ENCODE data around the gene ZFYVE28.

- TF ChIP-seq, protein P1, sequence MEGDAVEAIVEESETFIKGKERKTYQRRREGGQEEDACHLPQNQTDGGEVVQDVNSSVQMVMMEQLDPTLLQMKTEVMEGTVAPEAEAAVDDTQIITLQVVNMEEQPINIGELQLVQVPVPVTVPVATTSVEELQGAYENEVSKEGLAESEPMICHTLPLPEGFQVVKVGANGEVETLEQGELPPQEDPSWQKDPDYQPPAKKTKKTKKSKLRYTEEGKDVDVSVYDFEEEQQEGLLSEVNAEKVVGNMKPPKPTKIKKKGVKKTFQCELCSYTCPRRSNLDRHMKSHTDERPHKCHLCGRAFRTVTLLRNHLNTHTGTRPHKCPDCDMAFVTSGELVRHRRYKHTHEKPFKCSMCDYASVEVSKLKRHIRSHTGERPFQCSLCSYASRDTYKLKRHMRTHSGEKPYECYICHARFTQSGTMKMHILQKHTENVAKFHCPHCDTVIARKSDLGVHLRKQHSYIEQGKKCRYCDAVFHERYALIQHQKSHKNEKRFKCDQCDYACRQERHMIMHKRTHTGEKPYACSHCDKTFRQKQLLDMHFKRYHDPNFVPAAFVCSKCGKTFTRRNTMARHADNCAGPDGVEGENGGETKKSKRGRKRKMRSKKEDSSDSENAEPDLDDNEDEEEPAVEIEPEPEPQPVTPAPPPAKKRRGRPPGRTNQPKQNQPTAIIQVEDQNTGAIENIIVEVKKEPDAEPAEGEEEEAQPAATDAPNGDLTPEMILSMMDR (IDR thresholded peaks at IDR 0.05): no peak
- TF ChIP-seq POLR2AphosphoS5 (IDR thresholded peaks at IDR 0.05): no peak
- no peak for TF ChIP-seq POLR2A (IDR thresholded peaks at IDR 0.05)
Observed at GRCh38 chr4:2266821-2267220, 151.6 kb downstream of the ZFYVE28 start.
